ENCODE measurements around the gene MPRIP.

MPRIP gene

DNA sequence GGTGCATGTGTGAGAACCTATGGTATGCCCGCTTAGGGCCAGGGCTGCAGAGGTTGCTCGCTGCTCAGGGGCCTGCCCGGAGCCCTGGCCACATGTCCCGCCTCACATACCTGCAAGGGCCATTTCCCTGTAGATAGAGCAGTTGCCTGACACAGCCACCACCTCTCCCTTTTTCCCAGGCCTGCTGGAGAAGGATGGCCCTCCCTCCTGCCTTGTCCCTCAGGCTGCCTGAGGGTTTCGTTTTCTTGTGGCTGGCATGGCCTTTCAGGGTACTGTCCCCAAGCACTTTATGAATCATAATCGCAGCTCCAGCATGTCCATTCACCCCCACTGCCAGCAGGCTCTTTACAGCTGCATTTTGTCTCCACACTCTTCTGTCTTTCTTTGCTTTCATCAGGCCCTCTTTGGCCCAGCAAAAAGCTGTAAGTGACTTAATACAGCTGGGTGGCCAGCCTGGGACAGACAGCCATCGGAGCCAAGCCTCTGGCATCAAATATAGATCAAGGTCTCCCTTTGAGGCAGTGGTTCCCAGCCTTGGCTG lies 65.7 kb downstream of the MPRIP start:
- Histone ChIP-seq H3K27ac (no peak overlapping the region), H3K36me3 (replicated peaks) (peaks cover 5% of the 10 kb centered on the region), H3K4me3 (ENCODE audit: low read depth, low read length) (no peak overlapping the region), H3K27me3 (replicated peaks) (no peaks in the 10 kb centered on the region)
- no peak for DNase-seq
- no peak for TF ChIP-seq CTCF (IDR thresholded peaks at IDR 0.05; ENCODE audit: low read depth, low read length, missing control alignments)
- in situ Hi-C loops (cut with HindIII; ENCODE audit: low pct_ligation_motif_present, low sequenced_read_pairs): no loop called here

DNA sequence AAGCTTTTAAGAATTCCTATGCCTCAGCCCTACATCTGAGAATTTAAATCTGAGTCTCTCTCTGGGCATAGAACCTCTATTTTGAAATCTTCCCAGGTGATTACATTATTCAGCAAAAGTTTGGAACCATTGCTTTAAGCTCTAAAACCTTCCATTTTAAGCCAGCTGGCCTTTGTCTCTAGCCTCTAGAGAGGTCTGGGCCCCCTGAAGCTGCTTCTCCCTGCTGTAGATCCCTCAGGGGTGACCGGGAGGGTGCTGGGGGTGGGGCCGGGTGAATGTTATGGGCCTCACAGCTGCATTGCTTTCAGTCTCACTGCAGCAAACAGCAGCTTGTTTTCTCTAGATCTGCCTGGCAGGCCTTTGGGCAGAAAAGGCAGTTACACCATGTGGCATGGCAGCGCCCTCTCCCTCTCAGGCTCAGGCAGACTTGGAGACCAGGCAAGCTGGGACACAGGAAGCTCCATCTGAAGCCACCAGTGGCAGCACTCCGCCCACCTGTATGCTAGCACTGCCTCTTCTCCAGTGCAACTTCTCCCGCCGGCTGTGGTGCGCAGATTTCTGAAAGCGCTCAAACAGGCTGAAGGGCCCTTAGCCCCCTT lies 66.3 kb downstream of the MPRIP start:
- H3K27ac ChIP-seq: no peak overlapping the region

DNA sequence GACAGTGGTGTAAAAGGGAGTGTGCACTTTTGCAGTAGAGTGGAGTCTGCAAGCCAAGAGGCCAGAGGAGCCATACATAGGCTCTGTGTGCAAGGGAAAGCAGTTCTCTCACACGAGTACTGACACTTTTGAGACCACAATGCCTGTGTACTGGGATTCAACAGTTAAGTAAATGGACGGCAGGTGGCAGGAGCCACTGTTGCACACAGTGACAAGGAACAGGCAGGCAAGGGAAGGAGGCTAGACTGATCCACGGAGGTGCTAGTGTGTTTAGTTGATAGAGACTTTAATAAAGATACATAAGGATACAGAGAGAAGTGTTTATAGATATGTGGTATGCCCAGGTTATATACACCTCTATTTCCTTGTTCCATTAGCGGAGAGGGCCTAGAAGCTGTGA lies 67.0 kb downstream of the MPRIP start:
- no peak overlapping the region for H3K27ac ChIP-seq
- no peak for DNase-seq
- H3K27me3 ChIP-seq (replicated peaks): no peaks in the 10 kb centered on the region
- no peak for TF ChIP-seq CTCF (IDR thresholded peaks at IDR 0.05; ENCODE audit: low read depth, low read length, missing control alignments)
- peaks cover 5% of the 10 kb centered on the region for H3K36me3 ChIP-seq (replicated peaks)
- H3K4me3 ChIP-seq (ENCODE audit: low read depth, low read length): no peak overlapping the region
- in situ Hi-C loops (cut with HindIII; ENCODE audit: low pct_ligation_motif_present, low sequenced_read_pairs): no loop called here

More for the DNA sequence above, 66.3 kb downstream of the MPRIP start:
- in situ Hi-C loops (cut with HindIII; ENCODE audit: low pct_ligation_motif_present, low sequenced_read_pairs): no loop called here
- DNase-seq: no peak
- Histone ChIP-seq H3K36me3 (replicated peaks) (peaks cover 5% of the 10 kb centered on the region), H3K27me3 (replicated peaks) (no peaks in the 10 kb centered on the region), H3K4me3 (ENCODE audit: low read depth, low read length) (no peak overlapping the region)
- no peak for TF ChIP-seq CTCF (IDR thresholded peaks at IDR 0.05; ENCODE audit: low read depth, low read length, missing control alignments)

DNA sequence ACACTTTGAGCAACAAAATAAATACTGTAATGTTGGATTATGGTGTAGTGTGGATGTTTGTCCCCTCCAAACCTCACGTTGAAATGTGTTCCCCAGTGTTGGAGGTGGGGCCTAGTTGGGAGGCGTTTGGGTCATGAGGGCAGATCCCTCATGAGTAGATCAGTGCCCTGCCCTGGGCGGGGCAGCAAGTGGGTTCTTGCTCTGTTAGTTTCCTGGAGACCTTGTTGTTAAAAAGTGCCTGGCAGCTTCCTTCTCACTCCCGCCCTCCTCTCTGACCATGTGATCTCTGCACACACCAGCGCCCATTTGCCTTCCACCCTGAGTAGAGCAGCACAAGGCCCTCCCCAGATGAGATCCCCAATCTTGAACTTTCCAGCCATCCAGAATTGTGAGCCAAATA lies 67.7 kb downstream of the MPRIP start:
- no peak for TF ChIP-seq CTCF (IDR thresholded peaks at IDR 0.05; ENCODE audit: low read depth, low read length, missing control alignments)
- in situ Hi-C loops (cut with HindIII; ENCODE audit: low pct_ligation_motif_present, low sequenced_read_pairs): no loop called here
- Histone ChIP-seq H3K4me3 (ENCODE audit: low read depth, low read length) (no peak overlapping the region), H3K27me3 (replicated peaks) (no peaks in the 10 kb centered on the region), H3K27ac (no peak overlapping the region), H3K36me3 (replicated peaks) (peaks cover 5% of the 10 kb centered on the region)
- no peak for DNase-seq

- Histone ChIP-seq H3K36me3 (replicated peaks) (peaks cover 5% of the 10 kb centered on the region), H3K27me3 (replicated peaks) (no peaks in the 10 kb centered on the region), H3K27ac (no peak overlapping the region), H3K4me3 (ENCODE audit: low read depth, low read length) (no peak overlapping the region)
- in situ Hi-C loops (cut with HindIII; ENCODE audit: low pct_ligation_motif_present, low sequenced_read_pairs): no loop called here
- no peak for DNase-seq
- TF ChIP-seq CTCF (IDR thresholded peaks at IDR 0.05; ENCODE audit: low read depth, low read length, missing control alignments): no peak
Measured at GRCh38 chr17:17110520-17110919, 68.3 kb downstream of the MPRIP start.
